ENCODE results near the gene YWHAG.

- TF ChIP-seq CTCF (IDR thresholded peaks at IDR 0.05) = peak; percentile 97 to 100 (median 99)
- peak in 1 of 2 donors; percentile 50 for TF ChIP-seq POLR2A (IDR thresholded peaks at IDR 0.05)
Observed at GRCh38 chr7:76291351-76292212, 67.2 kb downstream of the YWHAG start.
